MCF 10A (cell line): Measurements from ENCODE around the gene SORBS1. TPM values are rescaled to one million over a fixed set of nuclear protein-coding genes. Genes with fewer than 3 reads are reported as not detected.

Source experiments
- BruUV-seq: library from RNA; stranded (reverse); fragments of 400-500 nt; replicated peaks from 2 replicates; lab custom pipeline; 2021; lab: Mats Ljungman, UMichigan
- CTCF ChIA-PET: fragments of 300-600 bp; sonication (Branson Sonifier 250); formaldehyde crosslinking; extraction: SDS; loops from one replicate; lab custom pipeline; 2021; ENCODE audit warnings: antibody characterized with exemption, inconsistent platforms; lab: Yijun Ruan, JAX
- POLR2A ChIA-PET: fragments of 300-600, 350-650 bp; sonication (Branson Sonifier 250); formaldehyde crosslinking; extraction: SDS; loops from one replicate; lab custom pipeline; 2020; ENCODE audit warnings: antibody characterized with exemption, inconsistent platforms; lab: Yijun Ruan, JAX
- DNase-seq: peaks from one replicate; pipeline ENCODE4 v3.0.0-alpha.2; 2018; ENCODE audit not compliant: unreplicated experiment
- H3K27ac Mint-ChIP-seq: one replicate; pipeline ENCODE4 v1.8.0; 2022; ENCODE audit warnings: mild to moderate bottlenecking, low read depth, mixed read lengths; ENCODE audit not compliant: unreplicated experiment
- H3K27me3 Mint-ChIP-seq: one replicate; pipeline ENCODE4 v1.8.0; 2022; ENCODE audit warnings: mixed read lengths; ENCODE audit not compliant: insufficient read depth, unreplicated experiment
- H3K36me3 Mint-ChIP-seq: one replicate; pipeline ENCODE4 v1.8.0; 2022; ENCODE audit warnings: mild to moderate bottlenecking, moderate library complexity, mixed read lengths; ENCODE audit not compliant: insufficient read depth, unreplicated experiment
- H3K4me1 Mint-ChIP-seq: one replicate; pipeline ENCODE4 v1.8.0; 2022; ENCODE audit warnings: mixed read lengths; ENCODE audit not compliant: insufficient read depth, unreplicated experiment
- H3K4me3 Mint-ChIP-seq: one replicate; pipeline ENCODE4 v1.8.0; 2022; ENCODE audit warnings: mild to moderate bottlenecking, moderate library complexity, mixed read lengths; ENCODE audit not compliant: unreplicated experiment
- H3K9me3 Mint-ChIP-seq: one replicate; pipeline ENCODE4 v1.8.0; 2022; ENCODE audit warnings: mixed read lengths; ENCODE audit not compliant: unreplicated experiment
- intact Hi-C: fragments of 100-400 bp; cut with micrococcal nuclease; formaldehyde crosslinking; loops from 2 replicates; pipeline ENCODE4 v1.14.1; 2022
- total RNA-seq: library from RNA; stranded (reverse); gene quantifications from 2 replicates; pipeline ENCODE4 v1.2.3, GENCODE V29; 2022
- TF ChIP-seq, protein P1 (sequence below): fragments of 200-600 bp; IDR thresholded peaks from one replicate; pipeline ENCODE4 v1.8.0; 2022; ENCODE audit warnings: antibody characterized with exemption, mild to moderate bottlenecking; ENCODE audit not compliant: unreplicated experiment

SORBS1 gene
- total RNA-seq, 1 experiment from 2014 or later: 1.0 TPM

DNA sequence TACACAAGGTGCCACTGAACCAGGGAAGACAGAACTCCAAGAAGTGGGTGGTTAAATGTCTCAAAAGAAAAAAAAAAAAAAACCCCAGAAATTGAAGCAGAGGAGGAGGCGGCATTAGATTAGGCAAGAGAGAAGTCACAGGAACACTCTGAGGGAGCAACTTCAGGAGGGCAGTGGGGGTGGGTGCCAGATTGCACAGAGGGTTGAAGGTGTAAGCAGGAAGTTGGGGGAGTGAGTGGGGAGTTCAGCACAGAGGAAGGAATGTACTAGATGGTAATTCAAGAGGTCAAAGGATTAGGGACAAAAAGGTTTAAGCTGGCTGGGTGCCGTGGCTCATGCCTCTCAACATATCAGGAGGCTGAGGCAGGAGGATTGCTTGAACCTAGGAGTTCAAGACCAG lies 160.4 kb downstream of the SORBS1 start:
- Mint-ChIP-seq H3K27ac (no peak overlapping the region), H3K4me3 (no peak overlapping the region), H3K4me1 (no peaks in the 10 kb centered on the region), H3K9me3 (no peaks in the 10 kb centered on the region), H3K27me3 (no peaks in the 10 kb centered on the region), H3K36me3 (no peaks in the 10 kb centered on the region)
- DNase-seq: no peak
- TF ChIP-seq, protein P1, sequence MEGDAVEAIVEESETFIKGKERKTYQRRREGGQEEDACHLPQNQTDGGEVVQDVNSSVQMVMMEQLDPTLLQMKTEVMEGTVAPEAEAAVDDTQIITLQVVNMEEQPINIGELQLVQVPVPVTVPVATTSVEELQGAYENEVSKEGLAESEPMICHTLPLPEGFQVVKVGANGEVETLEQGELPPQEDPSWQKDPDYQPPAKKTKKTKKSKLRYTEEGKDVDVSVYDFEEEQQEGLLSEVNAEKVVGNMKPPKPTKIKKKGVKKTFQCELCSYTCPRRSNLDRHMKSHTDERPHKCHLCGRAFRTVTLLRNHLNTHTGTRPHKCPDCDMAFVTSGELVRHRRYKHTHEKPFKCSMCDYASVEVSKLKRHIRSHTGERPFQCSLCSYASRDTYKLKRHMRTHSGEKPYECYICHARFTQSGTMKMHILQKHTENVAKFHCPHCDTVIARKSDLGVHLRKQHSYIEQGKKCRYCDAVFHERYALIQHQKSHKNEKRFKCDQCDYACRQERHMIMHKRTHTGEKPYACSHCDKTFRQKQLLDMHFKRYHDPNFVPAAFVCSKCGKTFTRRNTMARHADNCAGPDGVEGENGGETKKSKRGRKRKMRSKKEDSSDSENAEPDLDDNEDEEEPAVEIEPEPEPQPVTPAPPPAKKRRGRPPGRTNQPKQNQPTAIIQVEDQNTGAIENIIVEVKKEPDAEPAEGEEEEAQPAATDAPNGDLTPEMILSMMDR: no peak
- ChIA-PET CTCF (interaction anchor here (0.7 to 9.0 kb wide), 3 partner anchors 26 to 170 kb away, joined by 3 to 68 read pairs (median 9); no protein-coding TSS in a partner anchor), POLR2A (no interaction called here)
- intact Hi-C loops: no loop called here
- BruUV-seq: no TSS peak

DNA sequence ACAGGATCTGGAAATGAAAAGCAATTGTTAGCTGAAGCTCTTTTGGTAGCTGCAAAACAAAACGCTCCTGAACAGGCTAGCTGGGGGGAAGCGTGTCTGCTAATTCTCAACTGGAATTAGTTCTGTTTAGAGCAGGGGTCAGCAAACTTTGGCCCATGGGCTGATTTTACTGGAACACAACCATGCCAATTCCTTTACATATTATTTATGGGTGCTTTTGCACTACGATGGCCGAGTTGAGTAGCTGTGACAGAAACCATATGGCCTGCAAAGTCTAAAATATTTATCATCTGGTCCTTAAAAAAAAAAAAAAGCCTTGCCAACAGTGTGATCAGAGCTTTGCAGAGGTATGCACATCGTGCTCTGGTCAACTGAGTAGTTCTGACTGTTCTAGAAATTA lies 162.0 kb downstream of the SORBS1 start:
- ChIA-PET CTCF (interaction anchor here (0.6 to 9.0 kb wide), 8 partner anchors 10 to 299 kb away, joined by 3 to 68 read pairs (median 4); no protein-coding TSS in a partner anchor), POLR2A (interaction anchor here (0.6 kb wide), 1 partner anchor 184 kb away, joined by 3 read pairs; no protein-coding TSS in a partner anchor)
- BruUV-seq: no TSS peak
- H3K4me1 Mint-ChIP-seq: peaks cover 9% of the 10 kb centered on the region
- TF ChIP-seq, protein P1: no peak
- no peaks in the 10 kb centered on the region for H3K36me3 Mint-ChIP-seq
- no peaks in the 10 kb centered on the region for H3K27me3 Mint-ChIP-seq
- no peak overlapping the region for H3K4me3 Mint-ChIP-seq
- H3K9me3 Mint-ChIP-seq: no peaks in the 10 kb centered on the region
- no peak overlapping the region for H3K27ac Mint-ChIP-seq
- DNase-seq: no peak
- intact Hi-C loops: no loop called here

DNA sequence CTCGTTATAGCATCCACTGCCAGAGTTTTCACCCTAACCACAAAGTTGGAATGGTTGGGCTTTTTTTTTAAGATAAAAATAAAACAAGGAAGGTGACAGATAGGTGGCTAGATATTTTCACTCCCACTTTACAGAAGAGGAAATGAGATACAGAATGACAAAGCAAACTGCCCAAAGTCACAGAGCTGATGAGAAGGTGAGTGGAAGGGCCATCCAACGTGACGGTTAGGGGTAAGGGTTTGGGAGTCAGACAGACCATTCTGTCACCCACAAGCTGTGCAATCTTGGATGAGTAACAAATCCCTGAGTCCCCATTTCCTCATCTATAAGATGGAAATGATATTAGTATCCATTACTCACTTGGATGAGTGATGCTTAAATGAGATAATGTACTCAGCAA lies 163.4 kb downstream of the SORBS1 start:
- no peak for DNase-seq
- ChIA-PET CTCF (interaction anchor here (0.8 to 1.5 kb wide), 3 partner anchors 11 to 33 kb away, joined by 3 to 5 read pairs (median 4); no protein-coding TSS in a partner anchor), POLR2A (no interaction called here)
- intact Hi-C loops: no loop called here
- no peak overlapping the region for H3K27ac Mint-ChIP-seq
- peaks cover 17% of the 10 kb centered on the region for H3K4me1 Mint-ChIP-seq
- TF ChIP-seq, protein P1: no peak
- no peaks in the 10 kb centered on the region for H3K9me3 Mint-ChIP-seq
- no TSS peak for BruUV-seq
- no peaks in the 10 kb centered on the region for H3K27me3 Mint-ChIP-seq
- H3K36me3 Mint-ChIP-seq: no peaks in the 10 kb centered on the region
- H3K4me3 Mint-ChIP-seq: no peak overlapping the region

DNA sequence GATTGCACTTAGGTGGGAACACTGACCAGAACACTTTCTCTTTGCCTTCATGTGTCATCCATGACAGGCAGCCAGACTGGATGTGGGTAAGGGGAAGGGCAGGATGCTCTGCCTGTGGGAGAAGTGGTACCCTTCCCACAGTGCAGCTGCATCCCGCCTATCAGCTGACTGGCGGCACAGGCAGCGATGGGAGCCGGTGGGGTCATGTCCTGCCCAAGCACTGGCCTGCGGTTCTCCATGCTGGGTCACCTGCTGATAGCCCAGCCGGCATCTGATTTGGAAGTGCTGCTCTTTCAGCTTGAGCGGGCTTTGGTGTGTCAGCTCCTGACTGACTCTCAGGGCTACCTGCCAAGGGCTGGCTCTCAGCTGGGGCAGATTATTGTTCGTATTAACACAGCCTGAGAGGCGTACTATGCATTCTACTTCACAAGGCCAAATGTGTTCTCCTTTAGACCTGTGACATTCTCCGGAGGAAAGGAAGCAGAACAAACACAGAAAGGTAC lies 165.2 kb downstream of the SORBS1 start:
- TF ChIP-seq, protein P1: no peak
- POLR2A ChIA-PET: no interaction called here
- Mint-ChIP-seq H3K36me3 (no peaks in the 10 kb centered on the region), H3K9me3 (no peaks in the 10 kb centered on the region), H3K27me3 (no peaks in the 10 kb centered on the region), H3K27ac (no peak overlapping the region), H3K4me3 (no peak overlapping the region), H3K4me1 (peaks cover 17% of the 10 kb centered on the region)
- intact Hi-C loops: no loop called here
- DNase-seq: no peak
- CTCF ChIA-PET: interaction anchor here (1.2 to 3.7 kb wide), 3 partner anchors 22 to 205 kb away, joined by 3 to 22 read pairs (median 5); no protein-coding TSS in a partner anchor
- BruUV-seq: no TSS peak
